Endothelial cell of umbilical vein (primary cell): ENCODE results near the gene C10orf67. TPM values are rescaled to one million over a fixed set of nuclear protein-coding genes. Genes with fewer than 3 reads are reported as not detected.

Experiments used
- BruUV-seq: library from RNA; stranded (reverse); fragments of 400-500 nt; replicated peaks from 2 replicates; lab custom pipeline; 2021; lab: Mats Ljungman, UMichigan
- CTCF ChIA-PET: fragments of 300-600, 350-600 bp; sonication (Branson Sonifier 250); formaldehyde crosslinking; loops from one replicate; lab custom pipeline; 2021; ENCODE audit warnings: antibody characterized with exemption, inconsistent platforms; lab: Charles Lee
- POLR2A ChIA-PET: fragments of 300-600, 350-600 bp; sonication (Branson Sonifier 250); formaldehyde crosslinking; loops from one replicate; lab custom pipeline; 2021; ENCODE audit warnings: antibody characterized with exemption, inconsistent platforms; lab: Charles Lee
- DNase-seq: peaks from one replicate; pipeline ENCODE4 v3.0.0-alpha.2; 2011; ENCODE audit warnings: low read depth, low spot score
- FAIRE-seq: peaks from 2 replicates; lab custom pipeline; 2011; peaks lifted over from hg19 to GRCh38; lab: Jason Lieb, UNC
- H2AFZ ChIP-seq: 2 replicates; pipeline ENCODE4 v1.6.0; 2012; ENCODE audit warnings: low read depth, low read length, control low read depth, inconsistent platforms
- H3K27ac ChIP-seq: 2 replicates; pipeline ENCODE4 v1.5.1; 2011; ENCODE audit warnings: low read depth, mild to moderate bottlenecking, control low read depth, low read length, moderate library complexity; ENCODE audit not compliant: insufficient read depth
- H3K27me3 ChIP-seq, 2 experiments: 2 replicates each; pipeline versions ENCODE4 v1.6.0 to v1.6.1; 2011; ENCODE audit warnings: low read length in 2 of 2, mixed read lengths in 1 of 2; ENCODE audit not compliant: control insufficient read depth in 2 of 2, insufficient read depth in 2 of 2
- H3K36me3 ChIP-seq, 2 experiments: 2 replicates in 1 of 2; 3 replicates in 1 of 2; pipeline ENCODE4 v1.5.1; 2011; ENCODE audit warnings: low read length in 2 of 2, mild to moderate bottlenecking in 1 of 2, moderate library complexity in 1 of 2; ENCODE audit not compliant: control insufficient read depth in 2 of 2, insufficient read depth in 2 of 2; ENCODE audit errors: extremely low read depth in 1 of 2
- H3K4me1 ChIP-seq: 3 replicates; pipeline ENCODE4 v1.5.1; 2011; ENCODE audit warnings: mild to moderate bottlenecking, low read length; ENCODE audit not compliant: control insufficient read depth, insufficient read depth; ENCODE audit errors: extremely low read depth
- H3K4me2 ChIP-seq: 2 replicates; pipeline ENCODE4 v1.6.1; 2011; ENCODE audit warnings: low read length, control low read depth, mixed read lengths; ENCODE audit not compliant: insufficient read depth
- H3K4me3 ChIP-seq, 3 experiments: fragments of 200-600 bp in 1 of 3; sonication (generic), shearing (Covaris generic) in 1 of 3; replicated peaks in 1 of 3; 2 replicates each; pipeline ENCODE4 v1.5.1; 2011 to 2016; ENCODE audit warnings: control low read depth in 3 of 3, low read length in 3 of 3, mild to moderate bottlenecking in 2 of 3, inconsistent platforms in 1 of 3, low read depth in 1 of 3, moderate library complexity in 1 of 3; ENCODE audit not compliant: insufficient read depth in 1 of 3
- H3K79me2 ChIP-seq: 2 replicates; pipeline ENCODE4 v1.6.0; 2012; ENCODE audit warnings: low read length, inconsistent platforms; ENCODE audit not compliant: control insufficient read depth, insufficient read depth
- H3K9ac ChIP-seq: replicated peaks from 2 replicates; pipeline ENCODE3; 2011; ENCODE audit warnings: low read length, control low read depth; ENCODE audit not compliant: insufficient read depth; ENCODE audit errors: extremely low read depth
- H3K9me1 ChIP-seq: replicated peaks from 3 replicates; pipeline ENCODE4 v1.6.0; 2011; ENCODE audit warnings: mild to moderate bottlenecking, low read length; ENCODE audit not compliant: control insufficient read depth, insufficient read depth; ENCODE audit errors: extremely low read depth
- H3K9me3 ChIP-seq: replicated peaks from 2 replicates; pipeline ENCODE4 v1.5.1; 2012; ENCODE audit warnings: low read length, inconsistent platforms; ENCODE audit not compliant: control insufficient read depth, insufficient read depth
- H4K20me1 ChIP-seq: replicated peaks from 2 replicates; pipeline ENCODE3; 2011; ENCODE audit warnings: mild to moderate bottlenecking, low read length; ENCODE audit not compliant: control insufficient read depth, insufficient read depth; ENCODE audit errors: extremely low read depth
- EZH2 ChIP-seq: IDR thresholded peaks from 2 replicates; pipeline ENCODE4 v1.6.1; 2012; ENCODE audit warnings: borderline replicate concordance, low read depth, mild to moderate bottlenecking, moderate library complexity, low read length, inconsistent platforms; ENCODE audit not compliant: severe bottlenecking
- FOS ChIP-seq: IDR thresholded peaks from 2 replicates; pipeline ENCODE4 v1.6.1; 2011; ENCODE audit warnings: mild to moderate bottlenecking, low read length, moderate library complexity, borderline replicate concordance; ENCODE audit not compliant: insufficient read depth
- GATA2 ChIP-seq: IDR thresholded peaks from 2 replicates; pipeline ENCODE4 v1.7.0; 2011; ENCODE audit warnings: low read depth, mild to moderate bottlenecking, moderate library complexity, mixed read lengths, low read length; ENCODE audit not compliant: insufficient read length, insufficient read depth
- JUN ChIP-seq: IDR thresholded peaks from 2 replicates; pipeline ENCODE4 v1.6.1; 2011; ENCODE audit warnings: borderline replicate concordance, low read depth; ENCODE audit not compliant: insufficient read length, insufficient read depth
- MAX ChIP-seq: IDR thresholded peaks from 2 replicates; pipeline ENCODE4 v1.6.1; 2011; ENCODE audit not compliant: insufficient read depth, insufficient read length
- MYC ChIP-seq: IDR thresholded peaks from one replicate; pipeline ENCODE4 v1.6.1; 2011; ENCODE audit warnings: mild to moderate bottlenecking, low read depth, low read length
- POLR2AphosphoS5 ChIP-seq: IDR thresholded peaks from 2 replicates; pipeline ENCODE4 v1.6.1; 2012; ENCODE audit warnings: low read depth, mild to moderate bottlenecking, control low read depth, low read length, moderate library complexity; ENCODE audit not compliant: insufficient read depth
- dilution Hi-C: fragments of 300-500 bp; cut with MboI; formaldehyde crosslinking; loops from one replicate; pipeline ENCODE4 v1.15.0; 2019; ENCODE audit warnings: low sequenced_read_pairs; ENCODE audit not compliant: extremely low pct_ligation_motif_present
- intact Hi-C: fragments of 100-400 bp; cut with micrococcal nuclease; formaldehyde crosslinking; loops from one replicate; pipeline ENCODE4 v1.10.0; 2022
- polyA plus RNA-seq, 4 experiments: library from polyadenylated mRNA; depleted of rRNA in 3 of 4; stranded (reverse) in 3 of 4; unstranded in 1 of 4; fragments of >200 nt; gene quantifications; 2 replicates each; pipeline versions ENCODE4 v1.2.1 to v1.2.3, GENCODE V29; 2011 to 2012; ENCODE audit warnings: missing spikeins in 1 of 4
- total RNA-seq: library from RNA; stranded (reverse); gene quantifications from 2 replicates; pipeline ENCODE4 v1.2.3, GENCODE V29; 2021

C10orf67 gene
- total and polyA plus RNA-seq, 2 donors (not counting 3 experiments of a cell fraction or from before 2014, with no cell fraction given): not detected

- no peak for TF ChIP-seq FOS
- TF ChIP-seq JUN: no peak
- TF ChIP-seq GATA2: no peak
- TF ChIP-seq EZH2: no peak
- TF ChIP-seq POLR2AphosphoS5: no peak
- no peak for TF ChIP-seq MYC
- no peak for TF ChIP-seq MAX
- Histone ChIP-seq H3K9me3 (no peaks in the 10 kb centered on the region), H3K27me3 (no peaks in the 10 kb centered on the region), H3K27ac (no peak overlapping the region), H3K36me3 (no peaks in the 10 kb centered on the region), H3K79me2 (no peaks in the 10 kb centered on the region), H3K9me1 (no peaks in the 10 kb centered on the region), H4K20me1 (no peaks in the 10 kb centered on the region), H3K4me2 (no peak overlapping the region), H3K4me1 (peaks cover 3% of the 10 kb centered on the region), H3K9ac (no peak overlapping the region), H3K4me3 (no peak overlapping the region), H2AFZ (no peak overlapping the region)
- dilution Hi-C loops: no loop called here
- intact Hi-C loops: no loop called here
- FAIRE-seq: no peak
- CTCF ChIA-PET: interaction anchor here (1.5 to 3.1 kb wide), 9 partner anchors 9 to 1401 kb away, joined by 3 to 60 read pairs (median 8); no protein-coding TSS in a partner anchor
- POLR2A ChIA-PET: no interaction called here
- no peak for DNase-seq
- no TSS peak for BruUV-seq
Observed at GRCh38 chr10:23157239-23157681, 187.3 kb downstream of the C10orf67 start.
